HepG2 (cell line): ENCODE data around the gene GGA1. TPM values are rescaled to one million over a fixed set of nuclear protein-coding genes. Genes with fewer than 3 reads are reported as not detected.
A peak's percentile ranks its signal among the peaks of the same experiment; 100 is the strongest.

Source experiments
- AGO2 ChIP-seq: fragments of 200-400 bp; formaldehyde crosslinking; optimal IDR thresholded peaks from 2 replicates; pipeline ENCODE3; 2017; ENCODE audit warnings: mild to moderate bottlenecking, low read depth, low read length, moderate library complexity
- AHDC1 ChIP-seq: sonication (generic); formaldehyde crosslinking; IDR thresholded peaks from 2 replicates; pipeline ENCODE4 v1.5.1; 2020; ENCODE audit warnings: mild to moderate bottlenecking, missing genetic modification reagents, borderline replicate concordance
- ARNTL ChIP-seq: sonication (generic); formaldehyde crosslinking; IDR thresholded peaks from 2 replicates; pipeline ENCODE4 v1.4.0; 2020; ENCODE audit warnings: mild to moderate bottlenecking, missing genetic modification reagents
- BORCS8-MEF2B ChIP-seq: sonication (generic); formaldehyde crosslinking; IDR thresholded peaks from 2 replicates; pipeline ENCODE4 v1.8.0; 2022; ENCODE audit warnings: mild to moderate bottlenecking, missing genetic modification reagents
- KLF15 ChIP-seq: sonication (generic); formaldehyde crosslinking; IDR thresholded peaks from 2 replicates; pipeline ENCODE4 v1.8.1; 2023; ENCODE audit warnings: borderline replicate concordance, mild to moderate bottlenecking, inconsistent platforms, missing genetic modification reagents, mixed read lengths
- LBX2 ChIP-seq: sonication (generic); formaldehyde crosslinking; IDR thresholded peaks from 2 replicates; pipeline ENCODE4 v1.5.0; 2020; ENCODE audit warnings: missing genetic modification reagents, mild to moderate bottlenecking, borderline replicate concordance
- MYC ChIP-seq: sonication (generic); formaldehyde crosslinking; IDR thresholded peaks from 2 replicates; pipeline ENCODE4 v1.9.0; 2021; ENCODE audit warnings: missing genetic modification reagents, borderline replicate concordance
- NFKB2 ChIP-seq: sonication (generic); formaldehyde crosslinking; IDR thresholded peaks from 2 replicates; pipeline ENCODE4 v1.4.0; 2020; ENCODE audit warnings: missing genetic modification reagents, borderline replicate concordance
- NR2F2 ChIP-seq: IDR thresholded peaks from 2 replicates; pipeline ENCODE4 v1.6.1; 2012; ENCODE audit warnings: low read depth, inconsistent platforms, borderline replicate concordance
- RFX5 ChIP-seq: IDR thresholded peaks from 2 replicates; pipeline ENCODE4 v1.6.1; 2011; ENCODE audit warnings: low read depth, low read length, improper control_type of control experiment
- SMYD3 ChIP-seq: sonication (generic); formaldehyde crosslinking; IDR thresholded peaks from 2 replicates; pipeline ENCODE4 v1.8.1; 2023; ENCODE audit warnings: mild to moderate bottlenecking, missing genetic modification reagents
- SRSF1 ChIP-seq: fragments of 200-400 bp; formaldehyde crosslinking; optimal IDR thresholded peaks from 2 replicates; pipeline ENCODE3; 2017; ENCODE audit warnings: mild to moderate bottlenecking, low read depth, low read length, moderate library complexity
- TERF1 ChIP-seq: sonication (generic); formaldehyde crosslinking; IDR thresholded peaks from 2 replicates; pipeline ENCODE4 v1.8.0; 2022; ENCODE audit warnings: mild to moderate bottlenecking, missing genetic modification reagents, moderate library complexity
- ZBTB37 ChIP-seq: sonication (generic); formaldehyde crosslinking; IDR thresholded peaks from 2 replicates; pipeline ENCODE4 v1.4.0; 2020; ENCODE audit warnings: mild to moderate bottlenecking, missing genetic modification reagents
- ZGPAT ChIP-seq: IDR thresholded peaks from 2 replicates; pipeline ENCODE4 v1.6.1; 2016; ENCODE audit warnings: mild to moderate bottlenecking
- ZNF17 ChIP-seq: sonication (generic); formaldehyde crosslinking; IDR thresholded peaks from 2 replicates; pipeline ENCODE4 v1.5.0; 2020; ENCODE audit warnings: mild to moderate bottlenecking, missing genetic modification reagents
- ZNF282 ChIP-seq: fragments of 450-650 bp; IDR thresholded peaks from 2 replicates; pipeline ENCODE4 v1.6.1; 2018; ENCODE audit not compliant: partially characterized antibody
- ZNF432 ChIP-seq: sonication (generic); formaldehyde crosslinking; IDR thresholded peaks from 2 replicates; pipeline ENCODE4 v1.5.0; 2020; ENCODE audit warnings: missing genetic modification reagents, mild to moderate bottlenecking, borderline replicate concordance
- polyA plus RNA-seq, 8 experiments: library from polyadenylated mRNA; depleted of rRNA in 3 of 8; stranded (reverse) in 7 of 8; unstranded in 1 of 8; fragments of >200 nt; fragmentation: Illumina TruSeq in 4 of 8; extraction: Trizol in 4 of 8; gene quantifications; 2 replicates each; pipeline versions ENCODE4 v1.2.1 to v1.2.3, GENCODE V29; 2011 to 2016; ENCODE audit warnings: low read depth in 4 of 8, missing spikeins in 1 of 8, mixed read lengths in 1 of 8; ENCODE audit not compliant: insufficient read depth in 1 of 8
- total RNA-seq, 5 experiments: library from RNA; depleted of rRNA; stranded (reverse); fragments of >200 nt; fragmentation: Illumina TruSeq; extraction: Trizol; gene quantifications; 2 replicates each; pipeline ENCODE4 v1.2.3, GENCODE V29; 2016; ENCODE audit warnings: low read depth in 1 of 5

Gene GGA1
- total and polyA plus RNA-seq, 2 of the 13 experiments (the other 11 are each of a cell fraction or from before 2014, with no cell fraction given): 29.1 to 87.2 TPM

- TF ChIP-seq AHDC1 (CRISPR knock-in tag) (0 out of 2 replicates have a peak, but pooled peaks have one; percentile 51), SRSF1 (no peak), SMYD3 (CRISPR knock-in tag) (peak; percentile 93), NR2F2 (peak; percentile 32; the same call in 1 of the 2 replicates), ZBTB37 (CRISPR knock-in tag) (0 out of 2 replicates have a peak, but pooled peaks have one; percentile 41), KLF15 (CRISPR knock-in tag) (no peak), RFX5 (no peak), TERF1 (CRISPR knock-in tag) (no peak), MYC (peak; percentile 78; the same call in 1 of the 2 replicates), ZNF17 (CRISPR knock-in tag) (no peak), ARNTL (CRISPR knock-in tag) (peak; percentile 80), BORCS8-MEF2B (CRISPR knock-in tag) (peak; percentile 55; the same call in 1 of the 2 replicates), ZNF282 (no peak), AGO2 (peak; percentile 80), ZNF432 (CRISPR knock-in tag) (no peak), NFKB2 (CRISPR knock-in tag) (peak; percentile 70; the same call in 1 of the 2 replicates), ZGPAT (CRISPR knock-in tag) (peak; percentile 81), LBX2 (CRISPR knock-in tag) (no peak)
Observed at GRCh38 chr22:37569009-37569920, 39.4 kb upstream of the GGA1 start (continued).
